Measurements from ENCODE around the gene MCTP2. TPM values are rescaled to one million over a fixed set of nuclear protein-coding genes. Genes with fewer than 3 reads are reported as not detected.

Gene MCTP2
- total and polyA plus RNA-seq, 9 of the 15 experiments (the other 6 are each of a cell fraction or from before 2014, with no cell fraction given) = 0.07 TPM; not detected in 8

DNA sequence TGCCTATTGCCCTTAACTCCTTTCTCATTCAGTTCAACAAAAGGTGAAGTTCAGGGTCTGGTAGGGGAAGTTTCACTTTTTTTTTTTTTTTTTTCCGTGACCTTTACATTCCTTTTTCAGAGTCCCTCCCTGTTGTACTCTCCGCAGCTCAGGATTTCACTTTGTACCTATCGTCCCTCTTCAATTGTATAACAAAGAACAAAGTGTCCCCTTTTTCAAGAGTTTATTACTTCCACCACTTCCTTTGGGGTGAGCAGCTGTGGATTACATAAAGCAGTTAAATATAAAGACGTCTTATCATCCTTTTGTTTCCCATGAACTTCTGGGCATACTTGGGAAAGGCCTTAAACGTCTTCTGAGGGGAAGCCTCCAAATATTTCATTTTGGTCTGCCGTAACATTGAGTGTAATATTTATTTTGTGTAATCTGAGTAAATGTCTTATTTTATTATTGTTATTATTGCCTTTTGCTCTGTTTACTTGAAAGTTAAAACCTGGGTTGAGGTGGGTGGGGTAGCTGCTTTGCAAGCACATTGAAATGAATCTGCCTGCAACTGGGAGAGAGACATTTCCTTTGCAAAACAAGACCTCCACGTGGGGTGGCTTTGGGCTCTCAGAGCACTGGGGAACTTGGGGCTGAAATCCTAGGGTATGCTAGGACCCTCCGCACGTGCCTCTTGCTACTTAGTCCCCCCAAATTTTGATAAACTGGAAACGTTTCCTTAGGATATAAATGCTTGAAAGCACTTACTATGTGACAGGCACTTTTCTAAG lies 169.4 kb downstream of the MCTP2 start:
- Histone ChIP-seq H3K4me1 (replicated peaks in 1 of 2; ENCODE audit: control insufficient read depth in 2 of 2, insufficient read depth in 2 of 2, low read length in 2 of 2) (no peaks in the 10 kb centered on the region), H3K9me1 (ENCODE audit: control insufficient read depth, insufficient read depth, low read length) (no peaks in the 10 kb centered on the region), H3K36me3 (ENCODE audit: control insufficient read depth, insufficient read depth, low read length) (no peaks in the 10 kb centered on the region), H2AFZ (ENCODE audit: low read depth, low read length) (no peak overlapping the region), H3K9me3 (replicated peaks; ENCODE audit: control insufficient read depth, insufficient read depth, low read depth, low read length) (no peaks in the 10 kb centered on the region), H3K9ac (ENCODE audit: insufficient read depth in 1 of 2, low read depth in 2 of 2, low read length in 2 of 2) (no peak overlapping the region), H3K27ac (ENCODE audit: extremely low read depth, low read depth, low read length) (no peak overlapping the region), H3K4me3 (no peak overlapping the region), H4K20me1 (replicated peaks; ENCODE audit: control insufficient read depth, insufficient read depth, low read length) (no peaks in the 10 kb centered on the region), H3K27me3 (ENCODE audit: control insufficient read depth in 2 of 2, insufficient read depth in 2 of 2, low read length in 2 of 2) (no peaks in the 10 kb centered on the region), H3K4me2 (ENCODE audit: insufficient read depth, low read length) (no peak overlapping the region), H3K79me2 (ENCODE audit: control insufficient read depth, insufficient read depth, low read length) (no peaks in the 10 kb centered on the region)
- no peak for ATAC-seq
- FAIRE-seq = no peak
- BruUV-seq (replicated peaks) = no TSS peak
- WGBS (ENCODE audit: insufficient coverage, low coverage, missing lambda C conversion rate) = under 1% methylated on average over 10 of the region's 10 CpGs
- in situ Hi-C loops (cut with MboI) (no loop called here), intact Hi-C loops (cut with micrococcal nuclease) (no loop called here)
- POLR2A ChIA-PET = no interaction called here
- CTCF ChIA-PET (ENCODE audit: low intra/inter-chr PET ratio) = no interaction called here
- DNase-seq (ENCODE audit: extremely low read depth in 1 of 4, low spot score in 3 of 4) = no peak
- TF ChIP-seq SMC3 (conservative IDR thresholded peaks at IDR 0.05; ENCODE audit: insufficient read depth, low read depth, low read length) (no peak), MAFK (IDR thresholded peaks at IDR 0.05; ENCODE audit: low read length) (no peak), STAT6 (CRISPR knock-in tag; IDR thresholded peaks at IDR 0.05) (no peak), NCOA4 (IDR thresholded peaks at IDR 0.05; ENCODE audit: partially characterized antibody) (no peak), CEBPB (tag; IDR thresholded peaks at IDR 0.05) (no peak), SRSF7 (optimal IDR thresholded peaks at IDR 0.05; ENCODE audit: low read depth, low read length) (no peak), ZNF253 (CRISPR knock-in tag; conservative IDR thresholded peaks at IDR 0.05) (no peak), THRAP3 (IDR thresholded peaks at IDR 0.05; ENCODE audit: borderline replicate concordance) (no peak)
- TF ChIP-seq, protein P1, sequence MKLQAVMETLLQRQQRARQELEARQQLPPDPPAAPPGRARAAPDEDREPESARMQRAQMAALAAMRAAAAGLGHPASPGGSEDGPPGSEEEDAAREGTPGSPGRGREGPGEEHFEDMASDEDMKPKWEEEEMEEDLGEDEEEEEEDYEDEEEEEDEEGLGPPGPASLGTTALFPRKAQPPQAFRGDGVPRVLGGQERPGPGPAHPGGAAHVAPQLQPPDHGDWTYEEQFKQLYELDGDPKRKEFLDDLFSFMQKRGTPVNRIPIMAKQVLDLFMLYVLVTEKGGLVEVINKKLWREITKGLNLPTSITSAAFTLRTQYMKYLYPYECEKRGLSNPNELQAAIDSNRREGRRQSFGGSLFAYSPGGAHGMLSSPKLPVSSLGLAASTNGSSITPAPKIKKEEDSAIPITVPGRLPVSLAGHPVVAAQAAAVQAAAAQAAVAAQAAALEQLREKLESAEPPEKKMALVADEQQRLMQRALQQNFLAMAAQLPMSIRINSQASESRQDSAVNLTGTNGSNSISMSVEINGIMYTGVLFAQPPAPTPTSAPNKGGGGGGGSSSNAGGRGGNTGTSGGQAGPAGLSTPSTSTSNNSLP (IDR thresholded peaks at IDR 0.05; ENCODE audit: borderline replicate concordance, low read depth, low read length) = no peak
- TF ChIP-seq, protein P2, sequence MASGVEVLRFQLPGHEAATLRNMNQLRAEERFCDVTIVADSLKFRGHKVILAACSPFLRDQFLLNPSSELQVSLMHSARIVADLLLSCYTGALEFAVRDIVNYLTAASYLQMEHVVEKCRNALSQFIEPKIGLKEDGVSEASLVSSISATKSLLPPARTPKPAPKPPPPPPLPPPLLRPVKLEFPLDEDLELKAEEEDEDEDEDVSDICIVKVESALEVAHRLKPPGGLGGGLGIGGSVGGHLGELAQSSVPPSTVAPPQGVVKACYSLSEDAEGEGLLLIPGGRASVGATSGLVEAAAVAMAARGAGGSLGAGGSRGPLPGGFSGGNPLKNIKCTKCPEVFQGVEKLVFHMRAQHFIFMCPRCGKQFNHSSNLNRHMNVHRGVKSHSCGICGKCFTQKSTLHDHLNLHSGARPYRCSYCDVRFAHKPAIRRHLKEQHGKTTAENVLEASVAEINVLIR (CRISPR knock-in tag; IDR thresholded peaks at IDR 0.05) = no peak

Data from K562 (cell line).